Activated gamma-delta T cell treated with anti-CD3 and anti-CD28 coated beads, Interleukin-2, amount 50 U/mL, for 16 hours (primary cell): ENCODE measurements around the gene NBPF3.

Experiments used
- DNase-seq: peaks from one replicate; pipeline ENCODE4 v3.0.0-alpha.2; 2020; ENCODE audit warnings: low read depth

NBPF3 gene

DNA sequence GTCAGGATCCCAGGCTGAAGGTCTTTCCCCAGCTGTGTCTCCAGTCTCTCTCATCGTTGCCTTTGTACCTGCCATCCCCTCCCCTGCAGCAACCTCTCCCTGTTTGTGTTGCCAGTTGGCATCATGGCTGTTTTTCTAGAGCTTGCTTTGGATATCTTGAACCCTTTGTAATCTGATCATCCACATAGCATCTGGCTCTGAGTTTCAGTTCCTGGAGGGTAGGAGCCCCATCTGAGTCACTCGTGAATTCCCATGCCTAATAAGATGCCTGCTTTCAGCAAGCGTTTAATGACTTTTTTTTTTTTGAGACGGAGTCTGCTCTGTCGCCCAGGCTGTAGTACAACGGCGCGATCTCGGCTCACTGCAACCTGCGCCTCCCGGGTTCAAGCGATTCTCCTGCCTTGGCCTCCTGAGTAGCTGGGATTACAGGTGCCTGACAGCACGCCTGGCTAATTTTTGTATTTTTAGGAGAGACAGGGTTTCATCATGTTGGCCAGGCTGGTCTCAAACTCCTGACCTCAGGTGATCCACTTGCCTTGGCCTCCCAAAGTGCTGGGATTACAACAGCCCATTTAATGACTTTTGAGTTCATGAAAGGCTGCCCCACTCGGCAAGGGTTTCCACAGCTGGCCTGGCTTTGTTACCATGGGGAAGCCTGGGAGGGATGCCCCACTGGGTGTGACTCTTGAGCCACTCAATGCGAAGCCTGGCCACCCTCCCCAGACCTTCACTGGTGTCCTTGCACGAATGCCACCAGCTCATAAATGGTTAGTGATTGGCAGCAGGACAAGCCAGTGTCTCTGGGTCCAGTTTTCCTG lies 81.2 kb downstream of the NBPF3 start:
- DNase-seq = no peak

DNA sequence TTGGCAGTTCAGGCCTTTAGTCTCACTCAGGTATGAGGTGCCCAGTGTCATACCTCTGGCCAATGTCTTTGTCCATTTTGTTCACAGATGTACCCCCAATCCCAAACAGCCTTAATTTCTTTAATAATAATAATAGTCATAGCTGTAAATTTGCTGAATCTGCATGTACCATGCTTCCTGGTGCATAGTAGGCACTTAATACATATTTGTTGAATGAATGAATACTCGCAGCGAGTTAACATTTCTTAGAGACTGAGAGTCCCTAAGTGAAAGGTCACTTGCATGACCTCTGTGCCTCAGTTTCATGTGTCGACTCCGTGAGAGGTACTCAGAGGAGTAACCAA lies 81.8 kb downstream of the NBPF3 start:
- DNase-seq = no peak

DNA sequence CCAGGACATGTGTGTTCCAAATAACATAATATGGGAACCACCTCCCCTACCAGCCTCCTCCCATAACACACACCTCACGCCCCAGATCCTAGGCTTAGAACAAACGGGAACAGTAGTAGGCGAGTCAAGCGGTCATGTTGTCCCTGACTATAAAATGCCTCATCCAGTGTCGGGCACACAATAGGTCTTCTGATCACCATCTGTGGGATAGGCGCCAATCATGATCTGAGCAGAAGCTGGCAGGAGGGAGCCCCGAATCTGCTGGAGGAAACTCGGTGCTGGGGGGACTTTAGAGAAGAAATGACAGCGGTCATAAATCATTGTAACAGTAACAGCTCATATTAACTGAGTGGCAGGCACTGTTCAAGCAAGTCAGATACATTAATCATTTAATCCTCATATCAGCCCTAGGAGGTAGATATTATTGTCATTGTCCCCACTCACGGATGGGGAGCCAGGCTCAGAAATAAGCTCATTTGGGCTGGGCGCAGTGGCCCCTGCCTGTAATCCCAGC lies 82.6 kb downstream of the NBPF3 start:
- DNase-seq = no peak

- DNase-seq = no peak
These were observed 83.4 kb downstream of the NBPF3 start for GRCh38 chr1:21523297-21523813.

DNA sequence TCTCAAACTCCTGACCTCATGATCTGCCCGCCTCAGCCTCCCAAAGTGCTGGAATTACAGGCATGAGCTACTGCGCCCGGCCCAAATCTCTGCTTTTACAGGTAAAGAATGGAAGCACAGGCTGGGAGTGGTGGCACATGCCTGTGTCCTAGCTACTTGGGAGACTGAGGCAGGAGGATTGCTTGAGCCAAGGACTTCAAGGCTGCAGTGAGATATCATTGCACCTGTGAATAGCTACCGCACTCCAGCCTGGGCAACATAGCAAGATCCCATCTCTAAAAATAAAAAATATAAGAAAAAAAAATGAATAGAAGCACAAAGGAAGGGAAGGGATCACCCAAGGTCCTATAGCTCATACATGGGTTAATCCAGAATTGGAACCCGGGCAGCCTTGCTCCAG lies 84.3 kb downstream of the NBPF3 start:
- DNase-seq = no peak

- no peak for DNase-seq
These were observed 84.9 kb downstream of the NBPF3 start for GRCh38 chr1:21524686-21525339.

- no peak for DNase-seq
These were observed 85.4 kb downstream of the NBPF3 start for GRCh38 chr1:21525340-21525717.

- DNase-seq = no peak
These were observed 86.5 kb downstream of the NBPF3 start for GRCh38 chr1:21526441-21526840.

DNA sequence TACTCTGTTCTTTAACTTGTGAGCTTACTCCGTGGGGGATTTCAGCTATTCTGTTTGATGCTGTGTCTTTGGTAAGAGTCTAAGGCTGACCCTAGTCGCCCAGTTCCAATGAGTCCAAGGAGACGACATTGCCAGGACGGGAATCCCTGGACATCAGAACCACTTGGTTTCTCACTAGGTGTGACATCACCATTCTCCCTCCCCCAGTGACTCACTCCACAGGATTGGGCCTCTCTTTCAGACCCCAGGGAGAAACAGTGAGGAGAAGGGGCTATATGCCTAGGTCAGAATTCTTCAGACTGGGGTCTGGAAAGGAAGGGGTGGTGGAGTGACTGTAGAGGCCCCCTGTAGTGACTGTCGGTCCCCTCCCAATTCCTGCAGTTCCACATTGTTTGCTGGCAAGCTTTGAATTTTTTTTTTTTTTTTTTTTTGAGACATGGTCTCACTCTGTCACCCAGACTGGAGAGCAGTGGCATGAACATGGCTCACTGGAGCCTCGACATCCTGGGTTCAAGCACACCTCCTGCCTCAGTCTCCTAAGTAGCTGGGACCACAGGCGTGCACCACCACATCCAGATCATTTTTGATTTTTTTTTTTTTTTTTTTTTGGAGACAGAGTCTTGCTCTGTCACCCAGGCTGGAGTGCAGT lies 90.6 kb downstream of the NBPF3 start:
- DNase-seq = no peak

- DNase-seq = no peak
These were observed 91.3 kb downstream of the NBPF3 start for GRCh38 chr1:21531241-21531640.

DNA sequence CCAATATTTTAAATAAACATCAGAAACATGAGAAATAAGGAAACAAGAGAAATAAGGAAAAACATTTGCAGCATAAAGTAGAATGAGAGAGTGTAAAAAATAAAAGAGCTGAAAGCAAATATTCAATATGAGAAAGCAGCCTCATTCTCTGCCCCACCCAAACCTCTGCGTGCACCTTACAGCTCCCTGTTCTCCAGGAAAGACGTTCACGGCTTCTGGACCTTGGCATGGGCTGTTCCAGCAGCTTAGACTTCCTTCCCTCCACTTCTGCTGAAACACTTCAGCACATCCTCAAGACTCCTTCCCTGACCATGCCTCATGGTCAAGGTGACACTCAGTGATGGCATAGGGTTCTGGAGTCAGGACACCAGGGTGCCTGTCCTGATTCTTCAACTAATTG lies 92.6 kb downstream of the NBPF3 start:
- DNase-seq = no peak

- DNase-seq = no peak
These were observed 93.1 kb downstream of the NBPF3 start for GRCh38 chr1:21532992-21533534.

- DNase-seq = no peak
These were observed 94.2 kb downstream of the NBPF3 start for GRCh38 chr1:21534146-21534545.
